Ishikawa (cell line): ENCODE measurements around the gene POC1B.

Source experiments
- CEBPB ChIP-seq: IDR thresholded peaks from 2 replicates; pipeline ENCODE4 v1.6.1; 2012
- CREB1 ChIP-seq: IDR thresholded peaks from 2 replicates; pipeline ENCODE4 v1.6.1; 2012; ENCODE audit warnings: low read depth
- EGR1 ChIP-seq: IDR thresholded peaks from 2 replicates; pipeline ENCODE4 v1.6.1; 2012
- EP300 ChIP-seq: IDR thresholded peaks from 2 replicates; pipeline ENCODE4 v1.6.1; 2012; ENCODE audit warnings: borderline replicate concordance
- FOXM1 ChIP-seq: IDR thresholded peaks from 2 replicates; pipeline ENCODE4 v1.6.1; 2012; ENCODE audit warnings: low read depth, borderline replicate concordance
- MAX ChIP-seq: IDR thresholded peaks from 2 replicates; pipeline ENCODE4 v1.6.1; 2012
- NFIC ChIP-seq: IDR thresholded peaks from 2 replicates; pipeline ENCODE4 v1.6.1; 2012
- RAD21 ChIP-seq: IDR thresholded peaks from 2 replicates; pipeline ENCODE4 v1.6.1; 2012; ENCODE audit warnings: low read depth
- TAF1 ChIP-seq: IDR thresholded peaks from 2 replicates; pipeline ENCODE4 v1.6.1; 2012; ENCODE audit warnings: low read depth, mild to moderate bottlenecking
- TCF12 ChIP-seq: IDR thresholded peaks from 2 replicates; pipeline ENCODE4 v1.6.1; 2012; ENCODE audit warnings: low read depth
- TEAD4 ChIP-seq: IDR thresholded peaks from 2 replicates; pipeline ENCODE4 v1.6.1; 2012
- USF1 ChIP-seq: IDR thresholded peaks from 2 replicates; pipeline ENCODE4 v1.6.1; 2012
- YY1 ChIP-seq: IDR thresholded peaks from 2 replicates; pipeline ENCODE4 v1.6.1; 2012; ENCODE audit warnings: low read depth
- ZBTB7A ChIP-seq: IDR thresholded peaks from 2 replicates; pipeline ENCODE4 v1.6.1; 2012; ENCODE audit warnings: low read depth
- TF ChIP-seq, protein P1 (sequence below): IDR thresholded peaks from 2 replicates; pipeline ENCODE4 v1.6.1; 2012; ENCODE audit warnings: low read depth, mild to moderate bottlenecking

The POC1B gene

DNA sequence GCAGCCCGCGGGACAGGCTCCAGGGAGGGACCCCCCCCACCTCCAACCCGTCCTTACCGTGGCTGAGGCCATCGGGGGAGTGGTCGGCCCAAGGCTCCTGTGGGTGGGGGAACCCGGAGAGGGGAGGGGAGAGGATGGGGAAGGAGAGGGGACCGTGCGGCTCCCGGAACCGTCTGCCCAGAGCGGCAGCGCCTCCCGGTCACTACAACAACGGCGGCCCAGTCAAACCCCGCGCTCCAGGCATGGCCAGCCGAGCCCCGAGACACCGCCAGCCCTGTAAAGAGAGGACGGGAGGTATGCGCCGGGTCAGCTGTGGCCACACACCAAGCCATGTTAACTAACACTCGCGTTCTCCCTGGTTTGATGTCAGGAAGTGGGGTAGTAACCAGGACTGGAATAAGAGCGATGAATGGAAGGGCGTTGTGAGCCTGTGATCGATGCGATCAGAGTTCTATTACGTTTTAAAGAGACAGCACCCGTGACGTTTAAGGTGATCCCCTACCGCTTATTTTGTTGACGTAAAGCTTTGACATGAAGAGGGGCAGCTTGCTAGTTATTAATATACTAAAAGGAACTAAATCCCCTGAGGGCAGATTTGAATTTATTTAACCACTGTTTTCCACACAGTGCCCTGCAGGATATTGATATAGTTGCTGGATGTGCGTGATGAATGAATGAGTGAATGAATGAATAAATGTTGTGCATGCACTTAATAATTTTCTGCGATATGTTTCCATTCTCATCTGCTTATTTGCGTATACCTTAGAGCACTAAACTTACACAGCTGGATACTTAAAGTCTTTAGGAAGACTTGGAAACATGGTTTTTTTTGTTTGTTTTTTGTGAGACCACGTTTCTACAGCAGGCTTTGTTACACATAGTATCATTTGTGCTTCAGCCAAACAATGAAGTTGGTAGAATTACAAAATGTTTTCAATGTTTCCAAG is at the start of gene POC1B:
TSS of gene POC1B (minus strand) at position 224 of the 947 bp plus-strand sequence. CDS start at position 72, 152 bp downstream.
- TF ChIP-seq NFIC (no peak), FOXM1 (peak; percentile 53; the same call in 1 of the 2 replicates), EGR1 (no peak), TCF12 (peak; percentile 42; the same call in 1 of the 2 replicates), USF1 (peak; percentile 51; the same call in 1 of the 2 replicates), MAX (peak; percentile 89), TEAD4 (peak; percentile 34; the same call in 1 of the 2 replicates), RAD21 (no peak), CEBPB (no peak), ZBTB7A (no peak), TAF1 (no peak; the same call in 1 of the 2 replicates), EP300 (no peak), YY1 (peak; percentile 75), CREB1 (peak; percentile 84)
- TF ChIP-seq, protein P1, sequence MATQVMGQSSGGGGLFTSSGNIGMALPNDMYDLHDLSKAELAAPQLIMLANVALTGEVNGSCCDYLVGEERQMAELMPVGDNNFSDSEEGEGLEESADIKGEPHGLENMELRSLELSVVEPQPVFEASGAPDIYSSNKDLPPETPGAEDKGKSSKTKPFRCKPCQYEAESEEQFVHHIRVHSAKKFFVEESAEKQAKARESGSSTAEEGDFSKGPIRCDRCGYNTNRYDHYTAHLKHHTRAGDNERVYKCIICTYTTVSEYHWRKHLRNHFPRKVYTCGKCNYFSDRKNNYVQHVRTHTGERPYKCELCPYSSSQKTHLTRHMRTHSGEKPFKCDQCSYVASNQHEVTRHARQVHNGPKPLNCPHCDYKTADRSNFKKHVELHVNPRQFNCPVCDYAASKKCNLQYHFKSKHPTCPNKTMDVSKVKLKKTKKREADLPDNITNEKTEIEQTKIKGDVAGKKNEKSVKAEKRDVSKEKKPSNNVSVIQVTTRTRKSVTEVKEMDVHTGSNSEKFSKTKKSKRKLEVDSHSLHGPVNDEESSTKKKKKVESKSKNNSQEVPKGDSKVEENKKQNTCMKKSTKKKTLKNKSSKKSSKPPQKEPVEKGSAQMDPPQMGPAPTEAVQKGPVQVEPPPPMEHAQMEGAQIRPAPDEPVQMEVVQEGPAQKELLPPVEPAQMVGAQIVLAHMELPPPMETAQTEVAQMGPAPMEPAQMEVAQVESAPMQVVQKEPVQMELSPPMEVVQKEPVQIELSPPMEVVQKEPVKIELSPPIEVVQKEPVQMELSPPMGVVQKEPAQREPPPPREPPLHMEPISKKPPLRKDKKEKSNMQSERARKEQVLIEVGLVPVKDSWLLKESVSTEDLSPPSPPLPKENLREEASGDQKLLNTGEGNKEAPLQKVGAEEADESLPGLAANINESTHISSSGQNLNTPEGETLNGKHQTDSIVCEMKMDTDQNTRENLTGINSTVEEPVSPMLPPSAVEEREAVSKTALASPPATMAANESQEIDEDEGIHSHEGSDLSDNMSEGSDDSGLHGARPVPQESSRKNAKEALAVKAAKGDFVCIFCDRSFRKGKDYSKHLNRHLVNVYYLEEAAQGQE: no peak

DNA sequence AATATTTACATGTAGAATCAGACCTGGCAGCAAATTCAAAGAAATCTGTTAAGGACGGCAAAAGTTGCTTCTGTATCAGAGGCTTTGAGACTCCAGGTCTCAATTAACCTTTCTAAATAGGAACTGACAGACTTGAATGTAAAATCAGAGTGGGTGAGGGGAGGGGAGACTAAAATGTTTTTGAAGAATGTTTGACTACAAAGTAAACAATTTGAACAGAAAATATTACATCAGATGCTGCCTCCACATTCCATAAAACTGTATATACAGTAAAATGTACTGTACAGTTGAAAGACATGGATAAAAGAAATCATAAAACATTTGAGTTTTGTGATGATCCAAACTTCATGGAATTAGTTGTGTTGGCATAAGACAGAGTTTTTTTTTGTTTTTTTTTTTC is 49.5 kb upstream of the POC1B start:
- TF ChIP-seq TAF1 (no peak), MAX (no peak), RAD21 (no peak), CREB1 (no peak), ZBTB7A (no peak), FOXM1 (no peak)
- TF ChIP-seq, protein P1: no peak

DNA sequence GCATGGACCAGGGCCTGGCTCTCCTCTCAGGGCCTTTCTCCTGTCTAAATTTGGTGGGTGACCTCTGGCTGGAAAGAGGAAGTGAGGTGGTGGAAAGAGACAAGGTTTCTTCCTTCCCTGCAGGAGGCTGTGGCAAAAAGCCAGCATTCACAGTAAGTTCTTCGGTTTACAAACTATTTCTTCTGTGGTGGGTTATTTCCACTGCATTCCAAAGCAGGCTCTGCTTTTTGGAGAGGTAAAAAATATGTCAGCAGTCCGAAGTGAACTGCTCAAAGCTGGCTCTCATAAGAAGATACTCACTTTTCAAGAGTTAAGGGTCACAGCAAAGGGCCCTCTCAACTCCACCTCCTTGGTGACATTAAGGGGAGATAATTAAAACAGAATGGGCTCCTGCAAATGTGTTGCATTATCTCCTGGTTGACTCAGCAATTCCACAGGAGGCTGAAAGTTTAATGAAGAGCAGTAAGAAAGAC is 48.9 kb upstream of the POC1B start:
- TF ChIP-seq ZBTB7A (no peak), MAX (no peak), FOXM1 (no peak), NFIC (no peak), CEBPB (no peak), TEAD4 (no peak), EGR1 (no peak), TAF1 (no peak), USF1 (no peak), CREB1 (no peak), YY1 (no peak), EP300 (no peak)
- TF ChIP-seq, protein P1: no peak
